B cell (primary cell): ENCODE measurements around the gene CCL8. TPM values are rescaled to one million over a fixed set of nuclear protein-coding genes. Genes with fewer than 3 reads are reported as not detected.

ENCODE experiments used
- ATAC-seq: fragments of 200-7000 bp; cut with Tn5 transposase; one replicate; pipeline ENCODE4 v1.10.0; 2021; ENCODE audit warnings: low read depth, mild to moderate bottlenecking, moderate number of reproducible peaks, moderate library complexity
- CTCF ChIA-PET: fragments of 350-600 bp; sonication (Branson Sonifier 250); formaldehyde crosslinking; loops from one replicate; lab custom pipeline; 2021; ENCODE audit warnings: antibody characterized with exemption, inconsistent platforms; lab: Charles Lee
- POLR2A ChIA-PET: fragments of 350-600 bp; sonication (Branson Sonifier 250); formaldehyde crosslinking; loops from one replicate; lab custom pipeline; 2021; ENCODE audit warnings: antibody characterized with exemption; lab: Charles Lee
- DNase-seq: peaks from one replicate; pipeline ENCODE4 v3.0.0; 2013
- H2AFZ ChIP-seq: 2 replicates; pipeline ENCODE4 v1.6.1; 2012; ENCODE audit warnings: mild to moderate bottlenecking, low read depth, low read length; ENCODE audit not compliant: insufficient read depth, poor library complexity, severe bottlenecking
- H3K27ac ChIP-seq, 2 donors: 1 replicate in 1 of 2; 2 replicates in 1 of 2; pipeline ENCODE4 v1.5.1; 2012 to 2013; ENCODE audit warnings: low read length in 2 of 2, mild to moderate bottlenecking in 2 of 2, moderate library complexity in 1 of 2
- H3K27me3 ChIP-seq, 4 experiments: fragments of 200-600 bp in 1 of 4; sonication (generic) in 1 of 4; replicated peaks in 1 of 4; 1 replicate in 2 of 4; 2 replicates in 2 of 4; pipeline versions ENCODE4 v1.6.1 to v1.7.0; 2013 to 2016; ENCODE audit warnings: low read length in 3 of 4, mild to moderate bottlenecking in 2 of 4, mixed read lengths in 1 of 4, moderate library complexity in 1 of 4; ENCODE audit not compliant: insufficient read depth in 4 of 4, control insufficient read depth in 3 of 4; ENCODE audit errors: control extremely low read depth in 1 of 4
- H3K36me3 ChIP-seq, 2 experiments: replicated peaks in 1 of 2; 1 replicate in 1 of 2; 2 replicates in 1 of 2; pipeline versions ENCODE4 v1.6.1 to v1.7.1; 2013; ENCODE audit warnings: low read length in 1 of 2; ENCODE audit not compliant: insufficient read depth in 2 of 2, control insufficient read depth in 1 of 2; ENCODE audit errors: control extremely low read depth in 1 of 2, extremely low read depth in 1 of 2
- H3K4me1 ChIP-seq, 2 donors: fragments of 200-600 bp in 1 of 2; sonication (generic) in 1 of 2; 1 replicate in 1 of 2; 2 replicates in 1 of 2; pipeline versions ENCODE4 v1.5.1 to v1.6.1; 2013 to 2017; ENCODE audit warnings: low read length in 2 of 2; ENCODE audit not compliant: control insufficient read depth in 2 of 2, insufficient read depth in 2 of 2
- H3K4me2 ChIP-seq: replicated peaks from 2 replicates; pipeline ENCODE3; 2012; ENCODE audit warnings: mild to moderate bottlenecking, low read depth, low read length; ENCODE audit not compliant: poor library complexity, severe bottlenecking
- H3K4me3 ChIP-seq, 5 experiments: fragments of 200-600 bp in 1 of 5; sonication (generic) in 1 of 5; 1 replicate in 3 of 5; 2 replicates in 2 of 5; pipeline versions ENCODE4 v1.5.1 to v1.7.0; 2011 to 2016; ENCODE audit warnings: low read length in 4 of 5, mild to moderate bottlenecking in 4 of 5, low read depth in 2 of 5, control low read depth in 1 of 5, moderate library complexity in 1 of 5; ENCODE audit not compliant: insufficient read depth in 1 of 5; ENCODE audit errors: control extremely low read depth in 1 of 5, extremely low read depth in 1 of 5
- H3K79me2 ChIP-seq: fragments of 200-600 bp; sonication (generic); one replicate; pipeline ENCODE4 v1.6.0; 2016; ENCODE audit warnings: low read length; ENCODE audit not compliant: control insufficient read depth, insufficient read depth
- H3K9ac ChIP-seq: fragments of 200-600 bp; sonication (generic); 2 replicates; pipeline ENCODE4 v1.6.1; 2017; ENCODE audit warnings: mild to moderate bottlenecking, low read length, moderate library complexity
- H3K9me3 ChIP-seq, 3 donors: one replicate each; pipeline versions ENCODE4 v1.6.1 to v1.7.1; 2013; ENCODE audit warnings: low read length in 2 of 3; ENCODE audit not compliant: control insufficient read depth in 2 of 3, insufficient read depth in 1 of 3; ENCODE audit errors: control extremely low read depth in 1 of 3
- H4K20me1 ChIP-seq: 2 replicates; pipeline ENCODE4 v1.6.0; 2012; ENCODE audit warnings: mild to moderate bottlenecking, low read length; ENCODE audit not compliant: insufficient read depth, control insufficient read depth, poor library complexity, severe bottlenecking
- H3K27ac Mint-ChIP-seq: one replicate; pipeline ENCODE4 v1.8.0; 2021; ENCODE audit warnings: mixed read lengths
- H3K27me3 Mint-ChIP-seq: one replicate; pipeline ENCODE4 v1.8.0; 2021; ENCODE audit warnings: mixed read lengths
- H3K4me1 Mint-ChIP-seq: one replicate; pipeline ENCODE4 v1.8.0; 2021; ENCODE audit warnings: mixed read lengths
- H3K4me3 Mint-ChIP-seq: one replicate; pipeline ENCODE4 v1.8.0; 2021; ENCODE audit warnings: mixed read lengths
- H3K9me3 Mint-ChIP-seq: one replicate; pipeline ENCODE4 v1.8.0; 2022; ENCODE audit warnings: mixed read lengths; ENCODE audit not compliant: insufficient read depth
- EZH2 ChIP-seq: IDR thresholded peaks from 2 replicates; pipeline ENCODE4 v1.6.1; 2012; ENCODE audit warnings: borderline replicate concordance, low read depth, mild to moderate bottlenecking, moderate library complexity, low read length; ENCODE audit not compliant: insufficient read depth, poor library complexity, severe bottlenecking
- WGBS: methylation state at CpG from one replicate; pipeline ENCODE4 v1.1.5; 2013; ENCODE audit warnings: missing lambda C conversion rate; ENCODE audit not compliant: insufficient coverage; 5-methylcytosine and 5-hydroxymethylcytosine counted together
- intact Hi-C: fragments of 100-400 bp; cut with micrococcal nuclease; formaldehyde crosslinking; loops from one replicate; pipeline ENCODE4 v1.10.0; 2022
- polyA plus RNA-seq: library from polyadenylated mRNA; depleted of rRNA; stranded (reverse); fragments of >200 nt; gene quantifications from 2 replicates; pipeline ENCODE4 v1.2.3, GENCODE V29; 2012
- total RNA-seq, 2 donors: library from RNA; stranded (reverse); fragments of 120-200 nt in 1 of 2; gene quantifications; 1 replicate in 1 of 2; 2 replicates in 1 of 2; pipeline versions ENCODE4 v1.2.3 to v1.2.4, GENCODE V29; 2013 to 2022
- TF ChIP-seq, protein P1 (sequence below): fragments of 200-600 bp; IDR thresholded peaks from one replicate; pipeline ENCODE4 v1.8.0; 2022; ENCODE audit warnings: antibody characterized with exemption, mild to moderate bottlenecking

The CCL8 gene
- total and polyA plus RNA-seq, 2 donors (not counting 1 experiment from before 2014, with no cell fraction given) = not detected

DNA sequence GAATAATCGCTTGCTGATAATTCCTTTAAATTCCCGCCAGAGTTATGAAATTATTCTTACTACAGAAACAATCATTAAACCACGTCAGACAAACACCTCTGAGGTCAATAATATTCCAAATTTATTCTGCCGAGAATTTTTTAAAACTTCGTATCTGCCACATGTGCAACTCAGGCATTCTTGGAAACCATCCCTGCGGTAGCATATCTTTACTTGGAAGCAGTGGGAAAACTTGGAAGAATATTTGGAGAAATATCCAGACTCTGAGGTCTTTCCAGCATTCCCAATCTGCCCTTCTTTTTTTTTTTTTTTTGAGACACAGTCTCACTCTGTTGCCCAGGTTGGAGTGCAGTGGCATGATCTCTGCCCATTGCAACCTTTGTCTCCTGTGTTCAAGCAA lies 35.7 kb upstream of the CCL8 start:
- H3K9ac ChIP-seq = no peak overlapping the region
- no peak overlapping the region for H3K4me3 Mint-ChIP-seq
- no peak overlapping the region for H3K27ac Mint-ChIP-seq
- H3K27me3 ChIP-seq = peaks cover 0 to 5% (median 0%) of the 10 kb centered on the region in 4 experiments
- no peaks in the 10 kb centered on the region for H3K36me3 ChIP-seq
- CTCF ChIA-PET = no interaction called here
- no peak overlapping the region for H3K4me3 ChIP-seq
- ATAC-seq (no peak), DNase-seq (no peak)
- no peak overlapping the region for H2AFZ ChIP-seq
- H3K4me1 ChIP-seq = no peaks in the 10 kb centered on the region
- peaks cover 42% of the 10 kb centered on the region for H3K27me3 Mint-ChIP-seq
- no peaks in the 10 kb centered on the region for H4K20me1 ChIP-seq
- TF ChIP-seq EZH2 = no peak
- TF ChIP-seq, protein P1, sequence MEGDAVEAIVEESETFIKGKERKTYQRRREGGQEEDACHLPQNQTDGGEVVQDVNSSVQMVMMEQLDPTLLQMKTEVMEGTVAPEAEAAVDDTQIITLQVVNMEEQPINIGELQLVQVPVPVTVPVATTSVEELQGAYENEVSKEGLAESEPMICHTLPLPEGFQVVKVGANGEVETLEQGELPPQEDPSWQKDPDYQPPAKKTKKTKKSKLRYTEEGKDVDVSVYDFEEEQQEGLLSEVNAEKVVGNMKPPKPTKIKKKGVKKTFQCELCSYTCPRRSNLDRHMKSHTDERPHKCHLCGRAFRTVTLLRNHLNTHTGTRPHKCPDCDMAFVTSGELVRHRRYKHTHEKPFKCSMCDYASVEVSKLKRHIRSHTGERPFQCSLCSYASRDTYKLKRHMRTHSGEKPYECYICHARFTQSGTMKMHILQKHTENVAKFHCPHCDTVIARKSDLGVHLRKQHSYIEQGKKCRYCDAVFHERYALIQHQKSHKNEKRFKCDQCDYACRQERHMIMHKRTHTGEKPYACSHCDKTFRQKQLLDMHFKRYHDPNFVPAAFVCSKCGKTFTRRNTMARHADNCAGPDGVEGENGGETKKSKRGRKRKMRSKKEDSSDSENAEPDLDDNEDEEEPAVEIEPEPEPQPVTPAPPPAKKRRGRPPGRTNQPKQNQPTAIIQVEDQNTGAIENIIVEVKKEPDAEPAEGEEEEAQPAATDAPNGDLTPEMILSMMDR = no peak
- 100% methylated on average over 2 of the region's 6 CpGs for WGBS
- no peaks in the 10 kb centered on the region for H3K9me3 ChIP-seq
- POLR2A ChIA-PET = no interaction called here
- intact Hi-C loops = no loop called here
- no peak overlapping the region for H3K4me2 ChIP-seq
- no peak overlapping the region for H3K27ac ChIP-seq
- H3K4me1 Mint-ChIP-seq = no peaks in the 10 kb centered on the region
- no peaks in the 10 kb centered on the region for H3K79me2 ChIP-seq
- H3K9me3 Mint-ChIP-seq = no peaks in the 10 kb centered on the region

DNA sequence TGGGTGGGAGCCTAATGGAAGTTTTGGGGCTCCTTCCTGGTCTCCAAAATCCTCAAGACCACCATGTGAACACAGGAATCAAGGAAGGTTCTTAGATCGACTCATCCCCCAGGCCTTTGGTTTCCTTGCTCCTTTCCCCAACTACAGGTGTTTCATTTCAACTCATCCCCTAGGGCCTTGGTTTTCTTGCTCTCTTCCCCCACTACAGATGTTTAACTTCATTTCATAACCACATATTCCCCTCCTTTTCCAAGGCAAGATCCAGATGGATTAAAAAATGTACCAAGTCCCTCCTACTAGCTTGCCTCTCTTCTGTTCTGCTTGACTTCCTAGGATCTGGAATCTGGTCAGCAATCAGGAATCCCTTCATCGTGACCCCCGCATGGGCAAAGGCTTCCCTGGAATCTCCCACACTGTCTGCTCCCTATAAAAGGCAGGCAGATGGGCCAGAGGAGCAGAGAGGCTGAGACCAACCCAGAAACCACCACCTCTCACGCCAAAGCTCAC lies 33.9 kb upstream of the CCL8 start, which contains the start of gene CCL11:
TSS of gene CCL11 (plus strand) at position 457 of the 507 bp plus-strand sequence. CDS start 67 bp downstream, outside the sequence.
- no peak within 1 kb of the TSS for H3K4me3 ChIP-seq
- 95% methylated on average over 4 of the region's 4 CpGs for WGBS
- H3K9ac ChIP-seq = no peak within 1 kb of the TSS
- TF ChIP-seq, protein P1 = no peak
- TF ChIP-seq EZH2 = no peak
- H3K79me2 ChIP-seq = no peaks in the 10 kb centered on the region
- intact Hi-C loops = no loop called here
- DNase-seq (no peak), ATAC-seq (no peak)
- no peak within 1 kb of the TSS for H2AFZ ChIP-seq
- H3K9me3 Mint-ChIP-seq = no peaks in the 10 kb centered on the region
- no peak within 1 kb of the TSS for H3K4me2 ChIP-seq
- H3K27ac Mint-ChIP-seq = no peak within 1 kb of the TSS
- H3K27ac ChIP-seq = no peak within 1 kb of the TSS
- ChIA-PET CTCF (no interaction called here), POLR2A (no interaction called here)
- no peaks in the 10 kb centered on the region for H3K9me3 ChIP-seq
- no peaks in the 10 kb centered on the region for H3K36me3 ChIP-seq
- no peaks in the 10 kb centered on the region for H4K20me1 ChIP-seq
- H3K4me1 Mint-ChIP-seq = no peaks in the 10 kb centered on the region
- H3K4me1 ChIP-seq = no peaks in the 10 kb centered on the region
- H3K27me3 ChIP-seq = peaks cover 0 to 5% (median 0%) of the 10 kb centered on the region in 4 experiments
- no peak within 1 kb of the TSS for H3K4me3 Mint-ChIP-seq
- peaks cover 43% of the 10 kb centered on the region for H3K27me3 Mint-ChIP-seq
